GM12878 (cell line): Measurements from ENCODE around the gene DACT3. TPM values are rescaled to one million over a fixed set of nuclear protein-coding genes. Genes with fewer than 3 reads are reported as not detected.

Source experiments
- TCF3 ChIP-seq: IDR thresholded peaks from 2 replicates; pipeline ENCODE4 v1.6.1; 2012; ENCODE audit warnings: low read depth, mild to moderate bottlenecking, low read length, borderline replicate concordance; ENCODE audit not compliant: insufficient read depth
- polyA plus RNA-seq, 11 experiments: library from polyadenylated mRNA; depleted of rRNA in 4 of 11; unstranded in 6 of 11; stranded (reverse) in 5 of 11; fragments of >200 nt; fragmentation: Nextera tagmentation in 4 of 11; fragmentation: Illumina TruSeq in 1 of 11; extraction: Ambion mirVana in 4 of 11; extraction: Trizol in 1 of 11; gene quantifications; 1 replicate in 1 of 11; 2 replicates in 10 of 11; pipeline versions ENCODE4 v1.2.1 to v1.2.3, GENCODE V29; 2011 to 2016; ENCODE audit warnings: inconsistent platforms in 2 of 11, missing spikeins in 2 of 11, low read depth in 1 of 11
- total RNA-seq, 4 experiments: library from RNA; depleted of rRNA in 3 of 4; stranded (reverse); fragments of >200 nt in 3 of 4; fragmentation: Illumina TruSeq in 1 of 4; extraction: Trizol in 1 of 4; gene quantifications; 2 replicates each; pipeline versions ENCODE4 v1.2.1 to v1.2.3, GENCODE V29; 2013 to 2021
- TF ChIP-seq, protein P1 (sequence below): fragments of 150-350 bp; IDR thresholded peaks from 2 replicates; pipeline ENCODE4 v1.6.1; 2016; ENCODE audit warnings: low read depth, low read length
- TF ChIP-seq, protein P2 (sequence below): IDR thresholded peaks from 2 replicates; pipeline ENCODE4 v1.6.1; 2012; ENCODE audit warnings: improper control_type of control experiment, low read depth, low read length; ENCODE audit not compliant: insufficient replicate concordance

The DACT3 gene
- total and polyA plus RNA-seq, 10 of the 15 experiments (the other 5 are each of a cell fraction or from before 2014, with no cell fraction given) = 0.05 to 2.5 (median 0.35) TPM; not detected in 1

DNA sequence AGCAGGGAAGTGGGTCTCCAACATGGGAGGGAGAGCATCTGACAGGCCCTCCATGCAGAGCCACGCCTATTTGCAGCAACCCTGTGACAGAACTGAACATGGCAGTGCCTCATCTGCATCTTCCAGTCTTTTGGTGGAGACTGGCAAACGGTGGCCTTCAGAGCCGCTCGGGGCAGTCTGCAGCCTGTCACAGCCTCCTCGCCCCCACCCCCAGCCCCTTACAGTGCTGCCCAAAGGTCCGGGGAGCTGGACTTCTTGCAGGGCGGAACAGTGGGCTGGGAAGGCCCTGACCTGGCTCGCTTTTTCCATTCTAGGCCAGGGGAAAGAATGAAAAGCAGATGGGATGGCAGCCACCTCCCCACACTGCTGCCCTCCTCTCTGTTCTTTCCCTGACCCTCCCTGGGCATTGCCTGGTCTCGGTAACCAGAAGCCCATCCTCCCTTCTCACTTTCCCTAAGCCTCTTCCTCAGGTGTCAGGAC, 57.2 kb downstream of the DACT3 start (continued):
- TF ChIP-seq, protein P1, sequence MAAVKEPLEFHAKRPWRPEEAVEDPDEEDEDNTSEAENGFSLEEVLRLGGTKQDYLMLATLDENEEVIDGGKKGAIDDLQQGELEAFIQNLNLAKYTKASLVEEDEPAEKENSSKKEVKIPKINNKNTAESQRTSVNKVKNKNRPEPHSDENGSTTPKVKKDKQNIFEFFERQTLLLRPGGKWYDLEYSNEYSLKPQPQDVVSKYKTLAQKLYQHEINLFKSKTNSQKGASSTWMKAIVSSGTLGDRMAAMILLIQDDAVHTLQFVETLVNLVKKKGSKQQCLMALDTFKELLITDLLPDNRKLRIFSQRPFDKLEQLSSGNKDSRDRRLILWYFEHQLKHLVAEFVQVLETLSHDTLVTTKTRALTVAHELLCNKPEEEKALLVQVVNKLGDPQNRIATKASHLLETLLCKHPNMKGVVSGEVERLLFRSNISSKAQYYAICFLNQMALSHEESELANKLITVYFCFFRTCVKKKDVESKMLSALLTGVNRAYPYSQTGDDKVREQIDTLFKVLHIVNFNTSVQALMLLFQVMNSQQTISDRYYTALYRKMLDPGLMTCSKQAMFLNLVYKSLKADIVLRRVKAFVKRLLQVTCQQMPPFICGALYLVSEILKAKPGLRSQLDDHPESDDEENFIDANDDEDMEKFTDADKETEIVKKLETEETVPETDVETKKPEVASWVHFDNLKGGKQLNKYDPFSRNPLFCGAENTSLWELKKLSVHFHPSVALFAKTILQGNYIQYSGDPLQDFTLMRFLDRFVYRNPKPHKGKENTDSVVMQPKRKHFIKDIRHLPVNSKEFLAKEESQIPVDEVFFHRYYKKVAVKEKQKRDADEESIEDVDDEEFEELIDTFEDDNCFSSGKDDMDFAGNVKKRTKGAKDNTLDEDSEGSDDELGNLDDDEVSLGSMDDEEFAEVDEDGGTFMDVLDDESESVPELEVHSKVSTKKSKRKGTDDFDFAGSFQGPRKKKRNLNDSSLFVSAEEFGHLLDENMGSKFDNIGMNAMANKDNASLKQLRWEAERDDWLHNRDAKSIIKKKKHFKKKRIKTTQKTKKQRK = no peak
- TF ChIP-seq, protein P2, sequence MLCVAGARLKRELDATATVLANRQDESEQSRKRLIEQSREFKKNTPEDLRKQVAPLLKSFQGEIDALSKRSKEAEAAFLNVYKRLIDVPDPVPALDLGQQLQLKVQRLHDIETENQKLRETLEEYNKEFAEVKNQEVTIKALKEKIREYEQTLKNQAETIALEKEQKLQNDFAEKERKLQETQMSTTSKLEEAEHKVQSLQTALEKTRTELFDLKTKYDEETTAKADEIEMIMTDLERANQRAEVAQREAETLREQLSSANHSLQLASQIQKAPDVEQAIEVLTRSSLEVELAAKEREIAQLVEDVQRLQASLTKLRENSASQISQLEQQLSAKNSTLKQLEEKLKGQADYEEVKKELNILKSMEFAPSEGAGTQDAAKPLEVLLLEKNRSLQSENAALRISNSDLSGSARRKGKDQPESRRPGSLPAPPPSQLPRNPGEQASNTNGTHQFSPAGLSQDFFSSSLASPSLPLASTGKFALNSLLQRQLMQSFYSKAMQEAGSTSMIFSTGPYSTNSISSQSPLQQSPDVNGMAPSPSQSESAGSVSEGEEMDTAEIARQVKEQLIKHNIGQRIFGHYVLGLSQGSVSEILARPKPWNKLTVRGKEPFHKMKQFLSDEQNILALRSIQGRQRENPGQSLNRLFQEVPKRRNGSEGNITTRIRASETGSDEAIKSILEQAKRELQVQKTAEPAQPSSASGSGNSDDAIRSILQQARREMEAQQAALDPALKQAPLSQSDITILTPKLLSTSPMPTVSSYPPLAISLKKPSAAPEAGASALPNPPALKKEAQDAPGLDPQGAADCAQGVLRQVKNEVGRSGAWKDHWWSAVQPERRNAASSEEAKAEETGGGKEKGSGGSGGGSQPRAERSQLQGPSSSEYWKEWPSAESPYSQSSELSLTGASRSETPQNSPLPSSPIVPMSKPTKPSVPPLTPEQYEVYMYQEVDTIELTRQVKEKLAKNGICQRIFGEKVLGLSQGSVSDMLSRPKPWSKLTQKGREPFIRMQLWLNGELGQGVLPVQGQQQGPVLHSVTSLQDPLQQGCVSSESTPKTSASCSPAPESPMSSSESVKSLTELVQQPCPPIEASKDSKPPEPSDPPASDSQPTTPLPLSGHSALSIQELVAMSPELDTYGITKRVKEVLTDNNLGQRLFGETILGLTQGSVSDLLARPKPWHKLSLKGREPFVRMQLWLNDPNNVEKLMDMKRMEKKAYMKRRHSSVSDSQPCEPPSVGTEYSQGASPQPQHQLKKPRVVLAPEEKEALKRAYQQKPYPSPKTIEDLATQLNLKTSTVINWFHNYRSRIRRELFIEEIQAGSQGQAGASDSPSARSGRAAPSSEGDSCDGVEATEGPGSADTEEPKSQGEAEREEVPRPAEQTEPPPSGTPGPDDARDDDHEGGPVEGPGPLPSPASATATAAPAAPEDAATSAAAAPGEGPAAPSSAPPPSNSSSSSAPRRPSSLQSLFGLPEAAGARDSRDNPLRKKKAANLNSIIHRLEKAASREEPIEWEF = no peak
- TF ChIP-seq TCF3 = no peak
